ENCODE measurements around the gene UAP1. TPM values are rescaled to one million over a fixed set of nuclear protein-coding genes. Genes with fewer than 3 reads are reported as not detected.

UAP1 gene
- total RNA-seq, 4 donors from 2014 or later = 95.0 to 131 (median 117) TPM

DNA sequence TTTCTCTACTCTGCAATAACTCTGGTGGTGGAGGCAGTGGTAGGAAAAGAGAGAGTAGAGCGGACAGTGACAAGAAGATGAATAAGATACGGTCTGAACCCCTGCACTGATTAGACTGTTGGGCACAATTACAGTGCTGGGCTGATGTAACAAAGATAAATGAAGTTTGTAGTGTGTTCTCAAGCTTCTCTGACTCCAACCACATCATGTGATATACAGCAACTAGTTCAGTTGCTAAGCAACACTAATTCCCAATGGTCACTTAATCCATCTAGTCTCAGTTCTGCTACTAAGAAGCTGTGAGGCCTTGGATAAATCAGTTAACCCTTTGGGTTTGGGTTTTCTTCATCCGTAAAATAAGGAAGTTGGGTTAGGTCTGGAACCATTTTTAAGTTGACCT, 88.1 kb downstream of the UAP1 start:
- DNase-seq = no peak
- Histone ChIP-seq H3K4me3 (no peak overlapping the region), H3K27ac (no peak overlapping the region), H3K27me3 (no peaks in the 10 kb centered on the region), H3K36me3 (no peaks in the 10 kb centered on the region), H3K9me3 (no peaks in the 10 kb centered on the region), H3K4me1 (peaks cover 0 to 8% (median 2%) of the 10 kb centered on the region in 4 donors)
- TF ChIP-seq CTCF (IDR thresholded peaks at IDR 0.05) (no peak), POLR2AphosphoS5 (IDR thresholded peaks at IDR 0.05) (no peak), EP300 (IDR thresholded peaks at IDR 0.05; ENCODE audit: low read depth) (no peak), POLR2A (IDR thresholded peaks at IDR 0.05) (no peak)
- WGBS, 2 donors (ENCODE audit: low coverage in 1 of 2) = 80% methylated on average over 3 of the region's 3 CpGs; no CpG with 5 or more reads in 1 of the 2 donors
- in situ Hi-C loops (cut with MboI; ENCODE audit: low pct_ligation_motif_present in 1 of 4, low pct_unique_long_range_greater_than_20kb in 1 of 4, low sequenced_read_pairs in 3 of 4) (no loop called here), intact Hi-C loops (cut with DNase I; ENCODE audit: low total_unique reads) (no loop called here)

Small RNA genes lying within 50 kb of the gene (small RNA-seq; reads per million reads assigned to genes)
- gene UQCRBP2 = 0 reads per million in 4 donors

Other genes with a start within 250 kb of the UAP1 start
- not detected for gene SPATA46, start 184.9 kb upstream of the UAP1 start, total RNA-seq
- 10 to 100 TPM; 13.1 to 20.3 (median 16.7) TPM for gene C1orf226, start 180.0 kb upstream of the UAP1 start, total RNA-seq
- 1 to 10 TPM in 1 of 4 donors, under 1 TPM in 3; 0.37 to 1.4 (median 0.81) TPM for gene SH2D1B, start 149.6 kb upstream of the UAP1 start, total RNA-seq
- 10 to 100 TPM; 26.5 to 57.1 (median 43.3) TPM for gene UHMK1, start 63.9 kb upstream of the UAP1 start, total RNA-seq
- 10 to 100 TPM; 33.3 to 54.1 (median 42.2) TPM for gene DDR2, start 70.7 kb downstream of the UAP1 start, total RNA-seq
- 100 to 1,000 TPM in 1 of 4 donors, 10 to 100 TPM in 3; 13.1 to 129 (median 17.5) TPM for gene HSD17B7, start 229.0 kb downstream of the UAP1 start, total RNA-seq

Data from transverse colon (tissue), 4 donors.